SK-N-SH (cell line): ENCODE data around the gene VIM. TPM values are rescaled to one million over a fixed set of nuclear protein-coding genes. Genes with fewer than 3 reads are reported as not detected.

ENCODE experiments used
- CHD2 ChIP-seq: fragments of 150-350 bp; IDR thresholded peaks from 2 replicates; pipeline ENCODE4 v1.6.1; 2018; ENCODE audit warnings: low read length; ENCODE audit not compliant: partially characterized antibody
- EP300 ChIP-seq, 2 experiments: IDR thresholded peaks; 2 replicates each; pipeline versions ENCODE4 v1.4.0 to v1.6.1; 2012; ENCODE audit warnings: borderline replicate concordance in 1 of 2, low read depth in 1 of 2, low read length in 1 of 2
- EZH2phosphoT487 ChIP-seq: fragments of 200-600 bp; sonication (generic); IDR thresholded peaks from 2 replicates; pipeline ENCODE4 v1.6.1; 2017; ENCODE audit warnings: low read depth, mixed run types, mild to moderate bottlenecking, antibody characterized with exemption, moderate library complexity, borderline replicate concordance
- FOSL2 ChIP-seq: IDR thresholded peaks from 2 replicates; pipeline ENCODE4 v1.4.0; 2012; ENCODE audit warnings: low read depth, mild to moderate bottlenecking, moderate library complexity, borderline replicate concordance
- FOXM1 ChIP-seq: IDR thresholded peaks from 2 replicates; pipeline ENCODE4 v1.4.0; 2012; ENCODE audit warnings: low read depth, mild to moderate bottlenecking
- GATA2 ChIP-seq: sonication (generic); formaldehyde crosslinking; IDR thresholded peaks from 2 replicates; pipeline ENCODE4 v1.5.0; 2020; ENCODE audit warnings: mild to moderate bottlenecking, missing genetic modification reagents
- JUND ChIP-seq: IDR thresholded peaks from 2 replicates; pipeline ENCODE4 v1.4.0; 2012
- MEF2A ChIP-seq: IDR thresholded peaks from 2 replicates; pipeline ENCODE4 v1.4.0; 2012; ENCODE audit warnings: low read depth, borderline replicate concordance
- MXI1 ChIP-seq: IDR thresholded peaks from 2 replicates; pipeline ENCODE4 v1.6.1; 2012; ENCODE audit warnings: mild to moderate bottlenecking, low read depth, low read length, improper control_type of control experiment
- NFIC ChIP-seq: IDR thresholded peaks from 2 replicates; pipeline ENCODE4 v1.4.0; 2012; ENCODE audit warnings: borderline replicate concordance
- NRF1 ChIP-seq: IDR thresholded peaks from 2 replicates; pipeline ENCODE4 v1.6.1; 2012; ENCODE audit warnings: low read depth, mild to moderate bottlenecking, low read length
- PBX3 ChIP-seq: IDR thresholded peaks from 2 replicates; pipeline ENCODE4; 2012
- POLR2AphosphoS5 ChIP-seq: IDR thresholded peaks from 2 replicates; pipeline ENCODE4 v1.6.1; 2012; ENCODE audit warnings: low read depth, low read length
- RCOR1 ChIP-seq: fragments of 150-350 bp; IDR thresholded peaks from 2 replicates; pipeline ENCODE4 v1.6.1; 2017; ENCODE audit warnings: antibody characterized with exemption, low read length
- REST ChIP-seq: IDR thresholded peaks from 2 replicates; pipeline ENCODE4 v1.6.1; 2012; ENCODE audit warnings: mild to moderate bottlenecking, low read depth, low read length, moderate library complexity
- RFX5 ChIP-seq: IDR thresholded peaks from 2 replicates; pipeline ENCODE4 v1.6.1; 2012; ENCODE audit warnings: mild to moderate bottlenecking, improper control_type of control experiment, low read length
- RXRA ChIP-seq: IDR thresholded peaks from 2 replicates; pipeline ENCODE4 v1.4.0; 2012; ENCODE audit warnings: low read depth, mild to moderate bottlenecking, borderline replicate concordance
- SMC3 ChIP-seq: IDR thresholded peaks from 2 replicates; pipeline ENCODE4 v1.6.1; 2012; ENCODE audit warnings: low read depth, low read length, improper control_type of control experiment
- TAF1 ChIP-seq: IDR thresholded peaks from 2 replicates; pipeline ENCODE4 v1.6.1; 2012; ENCODE audit warnings: low read depth, mild to moderate bottlenecking, low read length, moderate library complexity, borderline replicate concordance
- TCF12 ChIP-seq: IDR thresholded peaks from 2 replicates; pipeline ENCODE4 v1.4.0; 2012
- TEAD4 ChIP-seq: IDR thresholded peaks from 2 replicates; pipeline ENCODE4 v1.4.0; 2012; ENCODE audit warnings: mild to moderate bottlenecking, borderline replicate concordance; ENCODE audit not compliant: insufficient read depth
- polyA plus RNA-seq, 3 experiments: library from polyadenylated mRNA; depleted of rRNA; stranded (reverse); fragments of >200 nt; gene quantifications; 2 replicates each; pipeline ENCODE4 v1.2.3, GENCODE V29; 2012
- TF ChIP-seq, protein P1 (sequence below): fragments of 150-350 bp; IDR thresholded peaks from 2 replicates; pipeline ENCODE4 v1.6.1; 2017; ENCODE audit warnings: antibody characterized with exemption, low read length, low read depth, borderline replicate concordance
- TF ChIP-seq, protein P2 (sequence below): IDR thresholded peaks from 2 replicates; pipeline ENCODE4 v1.4.0; 2012; ENCODE audit warnings: low read depth

Gene VIM
- polyA plus RNA-seq, 1 of the 3 experiments (the other 2 are of a cell fraction): 5,016 TPM

DNA sequence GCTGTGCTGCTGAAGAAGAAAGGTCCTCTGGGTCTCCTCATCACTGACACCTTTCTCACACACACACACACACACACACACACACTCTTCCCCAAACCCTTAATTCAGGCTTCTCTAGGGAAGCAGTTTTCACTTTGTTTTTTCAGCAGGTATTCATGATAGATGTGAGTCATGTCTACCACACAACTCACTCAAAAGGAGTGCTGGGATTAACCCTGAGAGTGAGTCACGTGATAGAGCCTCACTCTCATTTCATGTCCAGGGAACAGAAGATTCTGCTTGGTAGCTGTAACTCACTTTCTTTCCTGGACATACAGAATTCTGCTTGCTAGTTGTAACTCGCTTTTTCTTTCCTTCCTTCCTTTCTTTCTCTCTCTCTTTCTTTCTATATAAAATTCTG is 45.4 kb downstream of the VIM start (continued):
- TF ChIP-seq, protein P1, sequence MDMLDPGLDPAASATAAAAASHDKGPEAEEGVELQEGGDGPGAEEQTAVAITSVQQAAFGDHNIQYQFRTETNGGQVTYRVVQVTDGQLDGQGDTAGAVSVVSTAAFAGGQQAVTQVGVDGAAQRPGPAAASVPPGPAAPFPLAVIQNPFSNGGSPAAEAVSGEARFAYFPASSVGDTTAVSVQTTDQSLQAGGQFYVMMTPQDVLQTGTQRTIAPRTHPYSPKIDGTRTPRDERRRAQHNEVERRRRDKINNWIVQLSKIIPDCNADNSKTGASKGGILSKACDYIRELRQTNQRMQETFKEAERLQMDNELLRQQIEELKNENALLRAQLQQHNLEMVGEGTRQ: no peak
- TF ChIP-seq TAF1 (no peak), REST (no peak), MXI1 (no peak), SMC3 (no peak), TEAD4 (no peak), TCF12 (no peak), PBX3 (peak; percentile 38; the same call in 1 of the 2 replicates), RCOR1 (no peak), MEF2A (no peak), EZH2phosphoT487 (no peak), NRF1 (no peak), GATA2 (no peak), RFX5 (no peak), JUND (peak; percentile 35; the same call in 1 of the 2 replicates), EP300 (IDR thresholded peaks at IDR 0.05; ENCODE audit: borderline replicate concordance in 1 of 2, low read depth in 1 of 2, low read length in 1 of 2) (no peak), FOXM1 (no peak), POLR2AphosphoS5 (no peak), CHD2 (no peak), NFIC (no peak), FOSL2 (peak; percentile 33; the same call in 1 of the 2 replicates), RXRA (no peak)
- TF ChIP-seq, protein P2, sequence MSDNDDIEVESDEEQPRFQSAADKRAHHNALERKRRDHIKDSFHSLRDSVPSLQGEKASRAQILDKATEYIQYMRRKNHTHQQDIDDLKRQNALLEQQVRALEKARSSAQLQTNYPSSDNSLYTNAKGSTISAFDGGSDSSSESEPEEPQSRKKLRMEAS: no peak
